Measurements from ENCODE around the gene NKX6-2. TPM values are rescaled to one million over a fixed set of nuclear protein-coding genes. Genes with fewer than 3 reads are reported as not detected.

The NKX6-2 gene
- total and polyA plus RNA-seq, 2 of the 8 experiments (the other 6 are each of a cell fraction or from before 2014, with no cell fraction given) = 0.06 TPM; not detected in 1

GRCh38 chr10:132827423-132827789 is 41.5 kb upstream of the NKX6-2 start:
- no peaks in the 10 kb centered on the region; a peak in 1 of 8 replicates for H3K36me3 ChIP-seq (ENCODE audit: control insufficient read depth in 2 of 4, insufficient read depth in 4 of 4, low read length in 3 of 4)
- H4K91ac ChIP-seq (replicated peaks; ENCODE audit: insufficient read length, low read length) = no peak overlapping the region
- no peak overlapping the region for H3K4me2 ChIP-seq (ENCODE audit: insufficient read depth in 1 of 2, low read depth in 2 of 2, low read length in 2 of 2)
- no peak for TF ChIP-seq POLR2AphosphoS5 (IDR thresholded peaks at IDR 0.05; ENCODE audit: low read depth, low read length)
- no peak for TF ChIP-seq SP4 (IDR thresholded peaks at IDR 0.05; ENCODE audit: low read length)
- TF ChIP-seq SP2 (IDR thresholded peaks at IDR 0.05; ENCODE audit: low read length) = no peak
- TF ChIP-seq HDAC2 (IDR thresholded peaks at IDR 0.05; ENCODE audit: borderline replicate concordance in 1 of 2, low read depth in 2 of 2, low read length in 2 of 2) = no peak
- no peak for TF ChIP-seq KDM4A (IDR thresholded peaks at IDR 0.05; ENCODE audit: low read depth, low read length, severe bottlenecking)
- TF ChIP-seq TAF1 (IDR thresholded peaks at IDR 0.05; ENCODE audit: low read depth, low read length) = no peak
- TF ChIP-seq EGR1 (IDR thresholded peaks at IDR 0.05; ENCODE audit: borderline replicate concordance, low read depth, low read length) = no peak
- no peak for TF ChIP-seq EZH2 (IDR thresholded peaks at IDR 0.05; ENCODE audit: low read depth, low read length, severe bottlenecking)
- TF ChIP-seq BCL11A (IDR thresholded peaks at IDR 0.05; ENCODE audit: low read depth in 2 of 2, low read length in 2 of 2) = no peak
- no peak for TF ChIP-seq BACH1 (IDR thresholded peaks at IDR 0.05; ENCODE audit: low read length)
- TF ChIP-seq PHF8 (conservative IDR thresholded peaks at IDR 0.05; ENCODE audit: low read depth, low read length) = no peak
- no peak for TF ChIP-seq SAP30 (IDR thresholded peaks at IDR 0.05; ENCODE audit: insufficient read depth, insufficient replicate concordance, low read length)
- ChIA-PET POLR2A (ENCODE audit: partially characterized antibody) (no interaction called here), CTCF (ENCODE audit: partially characterized antibody) (no interaction called here)
- no peak for DNase-seq (ENCODE audit: low read depth in 1 of 2, low spot score in 2 of 2)
- no peak overlapping the region for H2BK5ac ChIP-seq (ENCODE audit: low read depth, low read length)
- H3K9me3 ChIP-seq (ENCODE audit: insufficient read depth in 2 of 2, low read depth in 1 of 2, low read length in 1 of 2) = peaks cover 17 to 47% of the 10 kb centered on the region in 2 experiments
- WGBS, 2 experiments (ENCODE audit: extremely low coverage in 1 of 2, insufficient coverage in 1 of 2, insufficient read length in 1 of 2, insufficient replicate concordance in 2 of 2, low coverage in 1 of 2, low lambda C conversion rate in 2 of 2, missing lambda C conversion rate in 1 of 2) = 93% methylated on average over 13 of the region's 13 CpGs; no CpG with 5 or more reads in 1 of the 2 experiments
- H2AK5ac ChIP-seq (ENCODE audit: low read depth, low read length) = no peak overlapping the region
- H3K79me1 ChIP-seq (ENCODE audit: low read depth, low read length) = no peaks in the 10 kb centered on the region; the same call in 1 of the 2 replicates
- no peak overlapping the region for H3K56ac ChIP-seq (replicated peaks; ENCODE audit: insufficient read length, low read depth, low read length)
- H3K27ac ChIP-seq (ENCODE audit: low read depth, low read length) = no peak overlapping the region
- H3K79me2 ChIP-seq (ENCODE audit: control insufficient read depth in 1 of 2, insufficient read depth in 2 of 2, low read length in 2 of 2) = no peaks in the 10 kb centered on the region
- no peak overlapping the region for H3K18ac ChIP-seq (ENCODE audit: extremely low read depth, low read length)
- no peak overlapping the region for H2BK120ac ChIP-seq (replicated peaks; ENCODE audit: low read depth, low read length)
- no peak overlapping the region for H4K5ac ChIP-seq (ENCODE audit: insufficient read length, low read depth, low read length)
- no peak overlapping the region for H3K23ac ChIP-seq (ENCODE audit: insufficient read length)
- H3K9ac ChIP-seq (replicated peaks in 1 of 4; ENCODE audit: extremely low read depth in 1 of 4, low read depth in 3 of 4, low read length in 3 of 4) = no peak overlapping the region
- no peaks in the 10 kb centered on the region; the same call in 1 of the 2 replicates for H3K23me2 ChIP-seq (ENCODE audit: low read depth, low read length)
- H3K4me3 ChIP-seq (ENCODE audit: extremely low read depth in 1 of 4, insufficient read depth in 2 of 4, low read depth in 3 of 4, low read length in 4 of 4) = no peak overlapping the region
- no peak overlapping the region for H4K8ac ChIP-seq (ENCODE audit: extremely low read depth, insufficient read depth, low read length)
- no peak overlapping the region for H2AFZ ChIP-seq (ENCODE audit: low read length)
- no peaks in the 10 kb centered on the region for H3K4me1 ChIP-seq (replicated peaks in 1 of 4; ENCODE audit: control insufficient read depth in 3 of 4, insufficient read depth in 4 of 4, low read length in 3 of 4)
- no peak overlapping the region for H3K14ac ChIP-seq (ENCODE audit: insufficient read length)
- no peak overlapping the region for H2BK12ac ChIP-seq (ENCODE audit: low read depth, low read length)
- H3K4ac ChIP-seq (replicated peaks; ENCODE audit: insufficient read length, low read depth, low read length) = no peak overlapping the region
- H2BK20ac ChIP-seq (ENCODE audit: low read length) = no peak overlapping the region
- no peak overlapping the region for H2BK15ac ChIP-seq (ENCODE audit: low read length)
- H3K27me3 ChIP-seq (replicated peaks in 1 of 4; ENCODE audit: control insufficient read depth in 3 of 4, extremely low read depth in 1 of 4, insufficient read depth in 3 of 4, low read length in 3 of 4) = no peaks in the 10 kb centered on the region
- no peak for FAIRE-seq
- no peaks in the 10 kb centered on the region for H4K20me1 ChIP-seq (replicated peaks in 1 of 2; ENCODE audit: control insufficient read depth in 1 of 2, insufficient read depth in 2 of 2, low read length in 2 of 2)

All from H1 (cell line).